Neural crest cell (in vitro differentiated cells): Measurements from ENCODE around the gene RHCG. TPM values are rescaled to one million over a fixed set of nuclear protein-coding genes. Genes with fewer than 3 reads are reported as not detected.

ENCODE experiments used
- DNase-seq: peaks from one replicate; pipeline ENCODE4 v3.0.0; 2021; ENCODE audit warnings: low read depth, mixed read lengths, low spot score
- H3K27ac Mint-ChIP-seq: one replicate; pipeline ENCODE4 v1.8.0; 2021; ENCODE audit warnings: mild to moderate bottlenecking, mixed read lengths; ENCODE audit not compliant: unreplicated experiment
- H3K27me3 Mint-ChIP-seq: 2 replicates; pipeline ENCODE4 v1.8.0; 2021; ENCODE audit warnings: low read depth, mild to moderate bottlenecking, mixed read lengths
- H3K36me3 Mint-ChIP-seq: 2 replicates; pipeline ENCODE4 v1.8.0; 2021; ENCODE audit warnings: low read depth, mild to moderate bottlenecking, mixed read lengths
- H3K4me1 Mint-ChIP-seq: 2 replicates; pipeline ENCODE4 v1.8.0; 2021; ENCODE audit warnings: mixed read lengths
- H3K4me3 Mint-ChIP-seq: one replicate; pipeline ENCODE4 v1.8.0; 2021; ENCODE audit warnings: mild to moderate bottlenecking, mixed read lengths
- H3K9me3 Mint-ChIP-seq: 2 replicates; pipeline ENCODE4 v1.8.0; 2021; ENCODE audit warnings: mixed read lengths
- CTCF ChIP-seq: fragments of 200-600 bp; sonication (generic); conservative IDR thresholded peaks from 2 replicates; pipeline ENCODE4 v1.5.0; 2021; ENCODE audit warnings: antibody characterized with exemption, mild to moderate bottlenecking
- total RNA-seq: library from RNA; stranded (reverse); gene quantifications from 2 replicates; pipeline ENCODE4 v1.2.1, GENCODE V29; 2021

The RHCG gene
- total RNA-seq, 1 donor from 2014 or later = not detected

GRCh38 chr15:89497231-89497630 lies 848 bp upstream of the RHCG start:
- TF ChIP-seq CTCF = no peak
- H3K4me1 Mint-ChIP-seq = peaks cover 8% of the 10 kb centered on the region
- H3K36me3 Mint-ChIP-seq = no peaks in the 10 kb centered on the region
- no peak overlapping the region for H3K4me3 Mint-ChIP-seq
- H3K9me3 Mint-ChIP-seq = no peaks in the 10 kb centered on the region
- peaks cover 70% of the 10 kb centered on the region for H3K27me3 Mint-ChIP-seq
- no peak for DNase-seq
- no peak overlapping the region for H3K27ac Mint-ChIP-seq

GRCh38 chr15:89495638-89496145 lies 691 bp downstream of the RHCG start:
- no peaks in the 10 kb centered on the region for H3K9me3 Mint-ChIP-seq
- H3K36me3 Mint-ChIP-seq = no peaks in the 10 kb centered on the region
- H3K27ac Mint-ChIP-seq = no peak overlapping the region
- H3K4me3 Mint-ChIP-seq = no peak overlapping the region
- H3K27me3 Mint-ChIP-seq = peaks cover 72% of the 10 kb centered on the region
- H3K4me1 Mint-ChIP-seq = peaks cover 8% of the 10 kb centered on the region
- TF ChIP-seq CTCF = no peak
- no peak for DNase-seq

GRCh38 chr15:89494941-89495637 lies 1.3 kb downstream of the RHCG start:
- no peaks in the 10 kb centered on the region for H3K36me3 Mint-ChIP-seq
- no peaks in the 10 kb centered on the region for H3K9me3 Mint-ChIP-seq
- DNase-seq = peak; percentile 44
- peaks cover 8% of the 10 kb centered on the region for H3K4me1 Mint-ChIP-seq
- peaks cover 72% of the 10 kb centered on the region for H3K27me3 Mint-ChIP-seq
- peak; percentile 64 for TF ChIP-seq CTCF
- no peak overlapping the region for H3K27ac Mint-ChIP-seq
- peak overlapping the region; percentile 61 for H3K4me3 Mint-ChIP-seq

- Mint-ChIP-seq H3K36me3 (no peaks in the 10 kb centered on the region), H3K4me3 (no peak overlapping the region), H3K9me3 (no peaks in the 10 kb centered on the region), H3K27ac (no peak overlapping the region), H3K4me1 (peaks cover 8% of the 10 kb centered on the region), H3K27me3 (peaks cover 71% of the 10 kb centered on the region)
- DNase-seq = no peak
- no peak for TF ChIP-seq CTCF
Measured at GRCh38 chr15:89494031-89494430, 2.4 kb downstream of the RHCG start.

GRCh38 chr15:89492934-89493631 lies 3.3 kb downstream of the RHCG start:
- no peaks in the 10 kb centered on the region for H3K9me3 Mint-ChIP-seq
- no peak for TF ChIP-seq CTCF
- DNase-seq = no peak
- H3K27ac Mint-ChIP-seq = no peak overlapping the region
- H3K36me3 Mint-ChIP-seq = no peaks in the 10 kb centered on the region
- no peak overlapping the region for H3K4me3 Mint-ChIP-seq
- H3K4me1 Mint-ChIP-seq = peaks cover 8% of the 10 kb centered on the region
- peaks cover 65% of the 10 kb centered on the region for H3K27me3 Mint-ChIP-seq
